HEK293T (cell line): ENCODE results near the gene GALNT12.

Source experiments
- ARNT ChIP-seq: fragments of 450-650 bp; IDR thresholded peaks from 2 replicates; pipeline ENCODE4 v1.6.1; 2017; ENCODE audit warnings: mild to moderate bottlenecking
- BHLHE40 ChIP-seq: fragments of 450-650 bp; IDR thresholded peaks from 2 replicates; pipeline ENCODE4 v1.6.1; 2016; ENCODE audit warnings: mild to moderate bottlenecking, moderate library complexity, borderline replicate concordance
- CTBP1 ChIP-seq: fragments of 450-650 bp; IDR thresholded peaks from 2 replicates; pipeline ENCODE4 v1.6.1; 2016; ENCODE audit warnings: borderline replicate concordance
- ELF4 ChIP-seq: fragments of 450-650 bp; IDR thresholded peaks from 2 replicates; pipeline ENCODE4 v1.6.1; 2017; ENCODE audit warnings: antibody characterized with exemption
- FOXA1 ChIP-seq: fragments of 450-650 bp; IDR thresholded peaks from 2 replicates; pipeline ENCODE4 v1.6.1; 2016; ENCODE audit warnings: mild to moderate bottlenecking
- FOXK2 ChIP-seq: fragments of 450-650 bp; IDR thresholded peaks from 2 replicates; pipeline ENCODE4 v1.6.1; 2016; ENCODE audit warnings: mild to moderate bottlenecking
- FOXM1 ChIP-seq: fragments of 450-650 bp; IDR thresholded peaks from 2 replicates; pipeline ENCODE4 v1.6.1; 2017; ENCODE audit warnings: mild to moderate bottlenecking, borderline replicate concordance
- HDGF ChIP-seq: fragments of 450-650 bp; IDR thresholded peaks from 2 replicates; pipeline ENCODE4 v1.6.1; 2017; ENCODE audit warnings: antibody characterized with exemption, borderline replicate concordance
- L3MBTL2 ChIP-seq: fragments of 450-650 bp; conservative IDR thresholded peaks from 2 replicates; pipeline ENCODE4 v1.6.1; 2016; ENCODE audit warnings: mild to moderate bottlenecking
- NFRKB ChIP-seq: fragments of 450-650 bp; IDR thresholded peaks from 2 replicates; pipeline ENCODE4 v1.6.1; 2016; ENCODE audit warnings: mild to moderate bottlenecking, moderate library complexity
- PKNOX1 ChIP-seq: fragments of 450-650 bp; IDR thresholded peaks from 2 replicates; pipeline ENCODE4 v1.6.1; 2016
- SP1 ChIP-seq: fragments of 450-650 bp; IDR thresholded peaks from 2 replicates; pipeline ENCODE4 v1.6.1; 2017
- SUZ12 ChIP-seq: fragments of 450-650 bp; IDR thresholded peaks from 2 replicates; pipeline ENCODE4 v1.6.1; 2016; ENCODE audit warnings: mild to moderate bottlenecking

- TF ChIP-seq ELF4 (no peak), NFRKB (no peak), FOXK2 (no peak), BHLHE40 (no peak), CTBP1 (no peak), FOXM1 (no peak), ARNT (no peak), SUZ12 (no peak), SP1 (no peak), FOXA1 (no peak), PKNOX1 (no peak), HDGF (no peak), L3MBTL2 (no peak)
These were observed 73.0 kb downstream of the GALNT12 start for GRCh38 chr9:98880311-98881015.
